PC-9 (cell line): ENCODE results near the gene CFAP97D1. TPM values are rescaled to one million over a fixed set of nuclear protein-coding genes. Genes with fewer than 3 reads are reported as not detected.

Source experiments
- BruUV-seq: library from RNA; stranded (reverse); fragments of 400-500 nt; replicated peaks from 2 replicates; lab custom pipeline; 2021; lab: Mats Ljungman, UMichigan
- CTCF ChIA-PET: fragments of 300-600 bp; sonication (Branson Sonifier 250); formaldehyde crosslinking; loops from one replicate; lab custom pipeline; 2022; ENCODE audit warnings: antibody characterized with exemption; lab: Charles Lee
- POLR2A ChIA-PET: fragments of 300-600 bp; sonication (Branson Sonifier 250); formaldehyde crosslinking; loops from one replicate; lab custom pipeline; 2022; ENCODE audit warnings: antibody characterized with exemption; ENCODE audit not compliant: unreplicated experiment; lab: Charles Lee
- DNase-seq, 2 experiments: peaks; one replicate each; pipeline versions ENCODE4 v3.0.0 to v3.0.0-alpha.2; 2015 to 2022; ENCODE audit warnings: mixed read lengths in 1 of 2
- H2AFZ ChIP-seq: fragments of 200-600 bp; sonication (generic); 2 replicates; pipeline ENCODE4 v1.8.1; 2017; ENCODE audit warnings: antibody characterized with exemption
- H3F3A ChIP-seq: fragments of 200-600 bp; sonication (generic); 2 replicates; pipeline ENCODE4 v1.8.1; 2017; ENCODE audit warnings: antibody characterized with exemption, mild to moderate bottlenecking, low read depth; ENCODE audit not compliant: insufficient read depth
- H3K27ac ChIP-seq: fragments of 200-600 bp; sonication (generic); 2 replicates; pipeline ENCODE4 v1.6.1; 2016; ENCODE audit warnings: mixed run types
- H3K27me3 ChIP-seq: fragments of 200-600 bp; sonication (generic); 2 replicates; pipeline ENCODE4 v1.6.1; 2016; ENCODE audit warnings: low read depth, mixed run types; ENCODE audit not compliant: insufficient read depth
- H3K36me3 ChIP-seq: fragments of 200-600 bp; sonication (generic); 2 replicates; pipeline ENCODE4 v1.6.1; 2016; ENCODE audit warnings: low read depth, mixed run types
- H3K4me1 ChIP-seq: fragments of 200-600 bp; sonication (generic); replicated peaks from 2 replicates; pipeline ENCODE4 v1.6.1; 2016; ENCODE audit warnings: mixed run types; ENCODE audit not compliant: insufficient read depth
- H3K4me2 ChIP-seq: fragments of 200-600 bp; sonication (generic); 2 replicates; pipeline ENCODE4 v1.6.1; 2017; ENCODE audit warnings: mixed run types
- H3K4me3 ChIP-seq: fragments of 200-600 bp; sonication (generic); 2 replicates; pipeline ENCODE4 v1.6.1; 2016; ENCODE audit warnings: mixed run types
- H3K79me2 ChIP-seq: fragments of 200-600 bp; sonication (generic); 2 replicates; pipeline ENCODE4 v1.6.1; 2017; ENCODE audit warnings: low read depth, mixed run types
- H3K9me2 ChIP-seq: fragments of 200-600 bp; sonication (generic); 2 replicates; pipeline ENCODE4 v1.8.1; 2017; ENCODE audit warnings: mild to moderate bottlenecking; ENCODE audit not compliant: insufficient read depth
- H3K9me3 ChIP-seq: fragments of 200-600 bp; sonication (generic); 2 replicates; pipeline ENCODE4 v1.8.1; 2016; ENCODE audit warnings: low read depth; ENCODE audit not compliant: insufficient read depth
- H4K20me1 ChIP-seq: fragments of 200-600 bp; sonication (generic); 2 replicates; pipeline ENCODE4 v1.8.1; 2017; ENCODE audit not compliant: insufficient read depth
- CTCF ChIP-seq: fragments of 200-600 bp; sonication (generic); conservative IDR thresholded peaks from 2 replicates; pipeline ENCODE4 v1.6.1; 2017; ENCODE audit warnings: mixed run types, antibody characterized with exemption, mild to moderate bottlenecking, moderate library complexity
- EZH2 ChIP-seq: fragments of 200-600 bp; sonication (generic); IDR thresholded peaks from 2 replicates; pipeline ENCODE4 v1.8.0; 2017; ENCODE audit warnings: antibody characterized with exemption, low read depth
- intact Hi-C: fragments of 100-400 bp; cut with micrococcal nuclease; formaldehyde crosslinking; loops from one replicate; pipeline ENCODE4 v1.10.0; 2022; ENCODE audit not compliant: unreplicated experiment
- total RNA-seq: library from RNA; stranded (reverse); gene quantifications from 2 replicates; pipeline ENCODE4 v1.2.3, GENCODE V29; 2021

CFAP97D1 gene
- total RNA-seq, 1 experiment from 2014 or later, result not detected

DNA sequence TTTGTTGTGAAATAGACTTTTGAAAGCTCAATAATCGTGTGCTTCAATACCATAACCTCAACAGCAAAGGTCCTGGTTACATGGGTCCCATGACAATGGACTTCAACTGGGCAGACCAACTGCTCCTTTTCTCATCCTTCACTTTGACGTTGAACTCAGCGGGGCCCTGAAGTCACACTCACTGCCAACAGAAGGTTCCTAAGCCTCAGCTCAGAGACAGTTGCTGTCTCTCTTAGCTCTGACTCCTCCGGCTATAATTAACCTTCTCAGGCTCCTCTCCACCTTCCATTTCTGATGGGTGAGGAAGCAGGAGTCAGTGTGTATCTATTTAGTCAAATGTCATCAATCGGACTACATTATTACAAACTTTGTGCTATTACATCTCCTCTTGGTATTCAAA, 28.9 kb downstream of the CFAP97D1 start:
- no peak overlapping the region for H3K27ac ChIP-seq
- no peak for DNase-seq
- peaks cover 7% of the 10 kb centered on the region; the same call in 1 of the 2 replicates for H3K4me1 ChIP-seq
- no peak overlapping the region for H2AFZ ChIP-seq
- intact Hi-C loops, result no loop called here
- H3K4me3 ChIP-seq, result no peak overlapping the region
- TF ChIP-seq CTCF (no peak), EZH2 (no peak)
- no peak overlapping the region for H3K4me2 ChIP-seq
- no peaks in the 10 kb centered on the region for H3K9me3 ChIP-seq
- H3K79me2 ChIP-seq, result no peaks in the 10 kb centered on the region
- H3F3A ChIP-seq, result 0 out of 2 replicates have a peak, but pooled peaks cover 5% of the 10 kb centered on the region
- ChIA-PET CTCF (interaction anchor here (0.6 kb wide), 1 partner anchor 109 kb away, joined by 4 read pairs; no protein-coding TSS in a partner anchor), POLR2A (no interaction called here)
- no peaks in the 10 kb centered on the region for H3K9me2 ChIP-seq
- BruUV-seq, result no TSS peak
- 0 out of 2 replicates have a peak, but pooled peaks cover 10% of the 10 kb centered on the region for H3K36me3 ChIP-seq
- no peaks in the 10 kb centered on the region for H4K20me1 ChIP-seq
- no peaks in the 10 kb centered on the region for H3K27me3 ChIP-seq

GRCh38 chr17:43810226-43810715, 30.0 kb downstream of the CFAP97D1 start:
- DNase-seq, result no peak
- ChIA-PET CTCF (no interaction called here), POLR2A (no interaction called here)
- no TSS peak for BruUV-seq
- no peak overlapping the region for H3K4me3 ChIP-seq
- H2AFZ ChIP-seq, result no peak overlapping the region
- TF ChIP-seq EZH2 (no peak), CTCF (no peak)
- H3K4me1 ChIP-seq, result peaks cover 18% of the 10 kb centered on the region
- H3K9me3 ChIP-seq, result no peaks in the 10 kb centered on the region
- H3K4me2 ChIP-seq, result no peak overlapping the region
- no peaks in the 10 kb centered on the region for H3K27me3 ChIP-seq
- no peak overlapping the region for H3K27ac ChIP-seq
- H3K36me3 ChIP-seq, result 0 out of 2 replicates have a peak, but pooled peaks cover 15% of the 10 kb centered on the region
- intact Hi-C loops, result no loop called here
- no peaks in the 10 kb centered on the region for H3K9me2 ChIP-seq
- H3K79me2 ChIP-seq, result no peaks in the 10 kb centered on the region
- H4K20me1 ChIP-seq, result no peaks in the 10 kb centered on the region
- H3F3A ChIP-seq, result peaks cover 9% of the 10 kb centered on the region

GRCh38 chr17:43810823-43811222, 30.6 kb downstream of the CFAP97D1 start:
- no peak for DNase-seq
- Histone ChIP-seq H3K9me3 (no peaks in the 10 kb centered on the region), H3K4me2 (no peak overlapping the region), H3K27ac (no peak overlapping the region), H3K36me3 (0 out of 2 replicates have a peak, but pooled peaks cover 15% of the 10 kb centered on the region), H4K20me1 (no peaks in the 10 kb centered on the region), H3K4me1 (peaks cover 24% of the 10 kb centered on the region), H3K27me3 (no peaks in the 10 kb centered on the region), H3K79me2 (no peaks in the 10 kb centered on the region), H2AFZ (no peak overlapping the region), H3F3A (peaks cover 7% of the 10 kb centered on the region), H3K4me3 (no peak overlapping the region), H3K9me2 (no peaks in the 10 kb centered on the region)
- no TSS peak for BruUV-seq
- TF ChIP-seq EZH2 (no peak), CTCF (no peak)
- CTCF ChIA-PET, result no interaction called here
- intact Hi-C loops, result no loop called here
- POLR2A ChIA-PET, result no interaction called here
